Ramos (cell line): ENCODE results near the gene PLAAT2.
"Not testable (repeated sequence)": the region's sequence is repeated elsewhere in the genome, so short reads cannot be mapped to it uniquely, and the experiment has no call there.

Source experiments
- in situ Hi-C: fragments of 300-500 bp; cut with MboI; formaldehyde crosslinking; loops from one replicate; pipeline ENCODE4 v1.14.3; 2022; ENCODE audit warnings: low sequenced_read_pairs; ENCODE audit not compliant: unreplicated experiment

PLAAT2 gene

GRCh38 chr11:63551091-63551888 lies 11.9 kb downstream of the PLAAT2 start:
- in situ Hi-C loops: no loop called here

GRCh38 chr11:63550156-63550700 lies 13.0 kb downstream of the PLAAT2 start:
- in situ Hi-C loops: not testable (repeated sequence)

- in situ Hi-C loops: no loop called here
These were observed 13.8 kb downstream of the PLAAT2 start for GRCh38 chr11:63549411-63549810.

- in situ Hi-C loops: no loop called here
These were observed 15.0 kb downstream of the PLAAT2 start for GRCh38 chr11:63548178-63548577.

GRCh38 chr11:63547061-63547460 lies 16.1 kb downstream of the PLAAT2 start:
- in situ Hi-C loops: no loop called here

- in situ Hi-C loops: no loop called here
These were observed 19.5 kb downstream of the PLAAT2 start for GRCh38 chr11:63543711-63544110.

- in situ Hi-C loops: not testable (repeated sequence)
These were observed 20.7 kb downstream of the PLAAT2 start for GRCh38 chr11:63542506-63542905.

GRCh38 chr11:63537293-63538101 lies 25.7 kb downstream of the PLAAT2 start:
- in situ Hi-C loops: no loop called here

GRCh38 chr11:63536669-63537292 lies 26.4 kb downstream of the PLAAT2 start, which contains the start of gene PLAAT4:
Gene PLAAT4, plus strand, starts transcription at chr11:63536808. Its CDS starts 61 bp downstream, at chr11:63536869.
- in situ Hi-C loops: no loop called here

- in situ Hi-C loops: no loop called here
These were observed 27.4 kb downstream of the PLAAT2 start for GRCh38 chr11:63535734-63536133.

GRCh38 chr11:63534895-63535461 lies 28.2 kb downstream of the PLAAT2 start:
- in situ Hi-C loops: no loop called here

GRCh38 chr11:63534076-63534475 lies 29.1 kb downstream of the PLAAT2 start:
- in situ Hi-C loops: no loop called here

GRCh38 chr11:63532799-63533475 lies 30.2 kb downstream of the PLAAT2 start:
- in situ Hi-C loops: no loop called here

- in situ Hi-C loops: no loop called here
These were observed 31.1 kb downstream of the PLAAT2 start for GRCh38 chr11:63532117-63532516.

GRCh38 chr11:63531074-63531792 lies 31.9 kb downstream of the PLAAT2 start:
- in situ Hi-C loops: not testable (repeated sequence)

- in situ Hi-C loops: no loop called here
These were observed 33.2 kb downstream of the PLAAT2 start for GRCh38 chr11:63530021-63530420.

GRCh38 chr11:63529373-63529772 lies 33.8 kb downstream of the PLAAT2 start:
- in situ Hi-C loops: not testable (repeated sequence)

- in situ Hi-C loops: not testable (repeated sequence)
These were observed 34.4 kb downstream of the PLAAT2 start for GRCh38 chr11:63528729-63529278.

- in situ Hi-C loops: not testable (repeated sequence)
These were observed 35.0 kb downstream of the PLAAT2 start for GRCh38 chr11:63528156-63528555.
